DOHH2 (cell line): ENCODE measurements around the gene PFDN5.

ENCODE experiments used
- EZH2phosphoT487 ChIP-seq: fragments of 200-600 bp; sonication (generic); IDR thresholded peaks from 2 replicates; pipeline ENCODE4 v1.6.1; 2017; ENCODE audit warnings: borderline replicate concordance, mild to moderate bottlenecking, antibody characterized with exemption, low read length, moderate library complexity, mixed read lengths
- TF ChIP-seq, protein P1 (sequence below): fragments of 200-600 bp; sonication (generic); IDR thresholded peaks from one replicate; pipeline ENCODE4 v1.5.1; 2014; ENCODE audit warnings: antibody characterized with exemption, mild to moderate bottlenecking, low read depth, low read length; ENCODE audit not compliant: poor library complexity, severe bottlenecking

DNA sequence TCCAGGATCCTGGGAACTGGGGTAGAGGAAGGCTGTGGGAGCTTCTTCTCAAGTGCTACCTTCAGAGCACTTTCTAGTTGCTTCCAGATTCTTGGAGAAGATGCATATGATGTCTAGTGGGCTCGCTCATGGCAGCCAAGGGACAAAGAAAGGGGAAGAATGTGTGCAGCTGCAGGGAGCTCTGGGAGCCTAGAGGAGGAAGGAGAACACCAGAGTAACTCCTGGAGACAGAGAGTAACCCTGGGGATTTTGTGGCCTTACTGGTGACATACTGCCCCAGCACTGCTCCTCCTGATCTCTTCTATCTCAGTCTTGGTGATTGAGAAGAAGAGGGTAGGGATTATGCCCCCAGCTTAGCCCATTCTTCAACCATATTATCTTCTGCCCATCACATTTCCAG is 51.1 kb downstream of the PFDN5 start:
- TF ChIP-seq, protein P1, sequence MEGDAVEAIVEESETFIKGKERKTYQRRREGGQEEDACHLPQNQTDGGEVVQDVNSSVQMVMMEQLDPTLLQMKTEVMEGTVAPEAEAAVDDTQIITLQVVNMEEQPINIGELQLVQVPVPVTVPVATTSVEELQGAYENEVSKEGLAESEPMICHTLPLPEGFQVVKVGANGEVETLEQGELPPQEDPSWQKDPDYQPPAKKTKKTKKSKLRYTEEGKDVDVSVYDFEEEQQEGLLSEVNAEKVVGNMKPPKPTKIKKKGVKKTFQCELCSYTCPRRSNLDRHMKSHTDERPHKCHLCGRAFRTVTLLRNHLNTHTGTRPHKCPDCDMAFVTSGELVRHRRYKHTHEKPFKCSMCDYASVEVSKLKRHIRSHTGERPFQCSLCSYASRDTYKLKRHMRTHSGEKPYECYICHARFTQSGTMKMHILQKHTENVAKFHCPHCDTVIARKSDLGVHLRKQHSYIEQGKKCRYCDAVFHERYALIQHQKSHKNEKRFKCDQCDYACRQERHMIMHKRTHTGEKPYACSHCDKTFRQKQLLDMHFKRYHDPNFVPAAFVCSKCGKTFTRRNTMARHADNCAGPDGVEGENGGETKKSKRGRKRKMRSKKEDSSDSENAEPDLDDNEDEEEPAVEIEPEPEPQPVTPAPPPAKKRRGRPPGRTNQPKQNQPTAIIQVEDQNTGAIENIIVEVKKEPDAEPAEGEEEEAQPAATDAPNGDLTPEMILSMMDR, result no peak
- TF ChIP-seq EZH2phosphoT487, result no peak
